K562 (cell line): ENCODE results near the gene RNF39. TPM values are rescaled to one million over a fixed set of nuclear protein-coding genes. Genes with fewer than 3 reads are reported as not detected.

ENCODE experiments used
- HNRNPUL1 ChIP-seq: fragments of 200-400 bp; formaldehyde crosslinking; IDR thresholded peaks from 2 replicates; pipeline ENCODE4 v1.6.1; 2017; ENCODE audit warnings: low read length
- KAT7 ChIP-seq: sonication (generic); formaldehyde crosslinking; IDR thresholded peaks from 2 replicates; pipeline ENCODE4 v1.8.0; 2022; ENCODE audit warnings: missing genetic modification reagents, mild to moderate bottlenecking, borderline replicate concordance
- RBM25 ChIP-seq: fragments of 200-400 bp; formaldehyde crosslinking; IDR thresholded peaks from 2 replicates; pipeline ENCODE4 v1.6.1; 2018; ENCODE audit warnings: low read length, low read depth, moderate library complexity; ENCODE audit not compliant: severe bottlenecking
- SMARCA5 ChIP-seq: fragments of 450-650 bp; IDR thresholded peaks from 2 replicates; pipeline ENCODE4 v1.6.1; 2016
- SMARCE1 ChIP-seq: fragments of 450-650 bp; IDR thresholded peaks from 2 replicates; pipeline ENCODE4 v1.7.1; 2016; ENCODE audit warnings: mild to moderate bottlenecking
- SRF ChIP-seq, 2 experiments: fragments of 250-450, 450-650 bp in 1 of 2; sonication (Bioruptor Pico) in 1 of 2; sonication (generic) in 1 of 2; formaldehyde crosslinking; IDR thresholded peaks; 2 replicates each; pipeline versions ENCODE4 v1.5.0 to v1.5.1; 2020 to 2022; ENCODE audit warnings: mild to moderate bottlenecking in 1 of 2, missing genetic modification reagents in 1 of 2
- TBP ChIP-seq: optimal IDR thresholded peaks from 2 replicates; pipeline ENCODE3; 2011; ENCODE audit warnings: low read depth, low read length, improper control_type of control experiment
- TCF7L2 ChIP-seq: fragments of 150-350 bp; IDR thresholded peaks from 2 replicates; pipeline ENCODE4 v1.6.1; 2016; ENCODE audit warnings: low read depth, mild to moderate bottlenecking, low read length, moderate library complexity
- ZNF232 ChIP-seq: sonication (generic); formaldehyde crosslinking; IDR thresholded peaks from 2 replicates; pipeline ENCODE4 v1.8.0; 2022; ENCODE audit warnings: mild to moderate bottlenecking, missing genetic modification reagents
- ZNF41 ChIP-seq: fragments of 250-450 bp; sonication (Bioruptor Pico); conservative IDR thresholded peaks from 2 replicates; pipeline ENCODE4 v1.4.0; 2020; ENCODE audit warnings: mild to moderate bottlenecking
- polyA plus RNA-seq, 8 experiments: library from polyadenylated mRNA; depleted of rRNA in 4 of 8; stranded (reverse) in 5 of 8; unstranded in 3 of 8; fragments of >200 nt; fragmentation: Nextera tagmentation in 2 of 8; fragmentation: Illumina TruSeq in 1 of 8; extraction: Ambion mirVana in 2 of 8; extraction: Trizol in 1 of 8; gene quantifications; 2 replicates each; pipeline versions ENCODE4 v1.2.1 to v1.2.3, GENCODE V29; 2011 to 2014; ENCODE audit warnings: inconsistent platforms in 1 of 8, missing spikeins in 1 of 8
- total RNA-seq, 7 experiments: library from RNA; depleted of rRNA in 6 of 7; stranded (reverse); fragments of >200 nt in 6 of 7; fragmentation: Illumina TruSeq in 2 of 7; extraction: Trizol in 2 of 7; gene quantifications; 2 replicates each; pipeline versions ENCODE4 v1.2.1 to v1.2.3, GENCODE V29; 2011 to 2021; ENCODE audit warnings: low replicate concordance in 1 of 7
- TF ChIP-seq, protein P1 (sequence below): IDR thresholded peaks from 3 replicates; pipeline ENCODE4 v1.6.1; 2011; ENCODE audit warnings: borderline replicate concordance, mild to moderate bottlenecking, moderate library complexity; ENCODE audit not compliant: insufficient read length; ENCODE audit errors: extremely low read depth
- TF ChIP-seq, protein P2 (sequence below): fragments of 450-650 bp; IDR thresholded peaks from 2 replicates; pipeline ENCODE4 v1.6.1; 2016; ENCODE audit warnings: low read depth, mild to moderate bottlenecking, moderate library complexity
- TF ChIP-seq, protein P3 (sequence below), 2 experiments: IDR thresholded peaks in 1 of 2; conservative IDR thresholded peaks in 1 of 2; 2 replicates each; pipeline ENCODE4 v1.6.1; 2016; ENCODE audit warnings: low read depth in 2 of 2, mild to moderate bottlenecking in 1 of 2, missing compliant biosample characterization in 1 of 2, missing genetic modification characterization in 1 of 2, moderate library complexity in 1 of 2

RNF39 gene
- total and polyA plus RNA-seq, 9 of the 15 experiments (the other 6 are each of a cell fraction or from before 2014, with no cell fraction given) = not detected

DNA sequence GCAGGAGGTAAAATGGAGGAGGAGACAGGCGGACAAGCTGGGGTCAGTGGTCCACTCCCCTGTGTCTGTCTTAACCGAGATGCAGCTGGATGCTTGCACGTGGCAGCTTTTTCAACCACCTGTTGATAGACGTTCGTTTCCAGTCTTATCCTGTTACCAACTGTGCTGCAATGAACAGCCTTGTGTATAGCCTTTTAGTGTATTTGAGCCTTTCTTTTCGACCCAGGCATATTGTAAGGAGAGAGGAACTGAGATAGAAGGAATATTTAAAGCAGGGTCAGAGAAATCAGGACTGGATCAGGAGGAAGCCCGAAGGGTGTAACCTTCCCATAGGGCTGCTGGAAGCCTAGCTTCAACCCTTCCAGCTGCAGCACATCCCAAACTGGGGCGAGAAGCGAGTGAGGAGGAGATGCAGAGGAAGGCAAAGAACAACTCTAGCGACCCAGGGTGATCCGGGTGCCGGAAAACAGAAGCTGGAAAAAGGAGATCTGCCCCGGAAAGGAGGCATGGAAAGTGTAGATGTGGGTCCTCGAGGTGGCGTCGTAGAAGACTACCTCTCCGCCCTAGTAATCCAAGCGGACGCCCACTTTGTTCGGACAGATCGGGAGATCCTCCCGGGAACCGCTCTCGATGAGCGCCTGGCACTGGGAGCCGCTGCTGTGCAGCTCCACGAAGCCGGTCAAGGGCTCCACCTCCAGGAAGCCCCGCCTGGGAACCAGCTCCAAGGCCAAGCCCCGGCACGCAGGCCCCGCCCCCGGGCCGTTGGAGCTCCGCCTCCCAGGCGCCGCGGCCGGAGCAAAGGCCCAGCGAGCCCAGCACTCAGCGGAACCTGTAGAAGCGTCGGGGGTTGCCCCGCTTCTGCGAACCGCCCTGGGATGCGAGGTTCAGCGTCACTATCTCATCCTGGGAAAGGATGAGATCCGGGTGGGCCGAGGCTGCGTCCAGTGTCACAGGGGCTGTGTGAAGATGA, 26.2 kb upstream of the RNF39 start (continued):
- TF ChIP-seq KAT7 (CRISPR knock-in tag) (no peak), HNRNPUL1 (no peak), TBP (peak; percentile 54), SRF (CRISPR knock-in tag; IDR thresholded peaks at IDR 0.05) (peak in 1 of 2 experiments; percentile 60; a peak in 2 of 4 replicates), SMARCA5 (no peak), ZNF232 (CRISPR knock-in tag) (no peak), RBM25 (no peak), SMARCE1 (no peak), ZNF41 (CRISPR knock-in tag) (no peak), TCF7L2 (no peak)
- TF ChIP-seq, protein P1, sequence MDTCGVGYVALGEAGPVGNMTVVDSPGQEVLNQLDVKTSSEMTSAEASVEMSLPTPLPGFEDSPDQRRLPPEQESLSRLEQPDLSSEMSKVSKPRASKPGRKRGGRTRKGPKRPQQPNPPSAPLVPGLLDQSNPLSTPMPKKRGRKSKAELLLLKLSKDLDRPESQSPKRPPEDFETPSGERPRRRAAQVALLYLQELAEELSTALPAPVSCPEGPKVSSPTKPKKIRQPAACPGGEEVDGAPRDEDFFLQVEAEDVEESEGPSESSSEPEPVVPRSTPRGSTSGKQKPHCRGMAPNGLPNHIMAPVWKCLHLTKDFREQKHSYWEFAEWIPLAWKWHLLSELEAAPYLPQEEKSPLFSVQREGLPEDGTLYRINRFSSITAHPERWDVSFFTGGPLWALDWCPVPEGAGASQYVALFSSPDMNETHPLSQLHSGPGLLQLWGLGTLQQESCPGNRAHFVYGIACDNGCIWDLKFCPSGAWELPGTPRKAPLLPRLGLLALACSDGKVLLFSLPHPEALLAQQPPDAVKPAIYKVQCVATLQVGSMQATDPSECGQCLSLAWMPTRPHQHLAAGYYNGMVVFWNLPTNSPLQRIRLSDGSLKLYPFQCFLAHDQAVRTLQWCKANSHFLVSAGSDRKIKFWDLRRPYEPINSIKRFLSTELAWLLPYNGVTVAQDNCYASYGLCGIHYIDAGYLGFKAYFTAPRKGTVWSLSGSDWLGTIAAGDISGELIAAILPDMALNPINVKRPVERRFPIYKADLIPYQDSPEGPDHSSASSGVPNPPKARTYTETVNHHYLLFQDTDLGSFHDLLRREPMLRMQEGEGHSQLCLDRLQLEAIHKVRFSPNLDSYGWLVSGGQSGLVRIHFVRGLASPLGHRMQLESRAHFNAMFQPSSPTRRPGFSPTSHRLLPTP = no peak
- TF ChIP-seq, protein P2, sequence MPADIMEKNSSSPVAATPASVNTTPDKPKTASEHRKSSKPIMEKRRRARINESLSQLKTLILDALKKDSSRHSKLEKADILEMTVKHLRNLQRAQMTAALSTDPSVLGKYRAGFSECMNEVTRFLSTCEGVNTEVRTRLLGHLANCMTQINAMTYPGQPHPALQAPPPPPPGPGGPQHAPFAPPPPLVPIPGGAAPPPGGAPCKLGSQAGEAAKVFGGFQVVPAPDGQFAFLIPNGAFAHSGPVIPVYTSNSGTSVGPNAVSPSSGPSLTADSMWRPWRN = no peak
- TF ChIP-seq, protein P3, sequence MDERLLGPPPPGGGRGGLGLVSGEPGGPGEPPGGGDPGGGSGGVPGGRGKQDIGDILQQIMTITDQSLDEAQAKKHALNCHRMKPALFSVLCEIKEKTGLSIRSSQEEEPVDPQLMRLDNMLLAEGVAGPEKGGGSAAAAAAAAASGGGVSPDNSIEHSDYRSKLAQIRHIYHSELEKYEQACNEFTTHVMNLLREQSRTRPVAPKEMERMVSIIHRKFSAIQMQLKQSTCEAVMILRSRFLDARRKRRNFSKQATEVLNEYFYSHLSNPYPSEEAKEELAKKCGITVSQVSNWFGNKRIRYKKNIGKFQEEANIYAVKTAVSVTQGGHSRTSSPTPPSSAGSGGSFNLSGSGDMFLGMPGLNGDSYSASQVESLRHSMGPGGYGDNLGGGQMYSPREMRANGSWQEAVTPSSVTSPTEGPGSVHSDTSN (CRISPR knock-in tag; IDR thresholded peaks at IDR 0.05; ENCODE audit: low read depth) = no peak
- TF ChIP-seq, protein P3 (tag; conservative IDR thresholded peaks at IDR 0.05; ENCODE audit: low read depth) = no peak
